NCI-H128 (cell line): ENCODE data around the gene MBD3L3.
"Not testable (repeated sequence)": the region's sequence is repeated elsewhere in the genome, so short reads cannot be mapped to it uniquely, and the experiment has no call there.

Experiments
- DNase-seq: peaks from one replicate; lab custom pipeline; 2025; ENCODE audit not compliant: unreplicated experiment; lab: John Stamatoyannopoulos, UW

Gene MBD3L3

DNA sequence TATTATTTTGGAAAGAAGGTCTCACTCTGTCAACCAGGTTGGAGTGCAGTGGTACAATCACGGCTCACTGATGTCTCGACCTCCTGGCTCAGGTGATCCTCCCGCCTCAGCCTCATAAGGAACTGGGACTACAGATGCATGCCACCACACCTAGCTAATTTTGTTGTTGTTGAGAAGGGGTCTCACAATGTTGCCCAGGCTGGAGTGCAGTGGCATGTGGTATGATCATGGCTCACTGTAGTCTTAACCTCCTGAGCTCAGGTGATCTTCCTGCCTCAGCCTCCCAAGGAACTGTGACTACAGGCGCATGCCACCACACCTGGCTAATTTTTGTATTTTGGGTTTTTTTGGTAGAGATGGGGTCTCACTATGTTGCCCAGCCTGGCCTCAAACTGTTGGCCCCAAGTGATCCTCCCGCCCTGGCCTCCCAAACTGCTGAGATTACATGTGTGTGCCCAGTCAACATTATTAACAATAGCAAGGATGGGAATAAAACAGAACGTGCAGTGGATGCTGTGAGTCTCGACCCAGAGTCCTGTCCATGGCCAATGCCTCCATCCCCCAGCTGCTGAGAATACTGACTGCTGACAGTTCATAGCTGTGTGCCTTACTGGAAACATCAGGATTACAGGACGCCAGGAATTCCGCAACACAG lies 5.4 kb upstream of the MBD3L3 start:
- no peak for DNase-seq

DNA sequence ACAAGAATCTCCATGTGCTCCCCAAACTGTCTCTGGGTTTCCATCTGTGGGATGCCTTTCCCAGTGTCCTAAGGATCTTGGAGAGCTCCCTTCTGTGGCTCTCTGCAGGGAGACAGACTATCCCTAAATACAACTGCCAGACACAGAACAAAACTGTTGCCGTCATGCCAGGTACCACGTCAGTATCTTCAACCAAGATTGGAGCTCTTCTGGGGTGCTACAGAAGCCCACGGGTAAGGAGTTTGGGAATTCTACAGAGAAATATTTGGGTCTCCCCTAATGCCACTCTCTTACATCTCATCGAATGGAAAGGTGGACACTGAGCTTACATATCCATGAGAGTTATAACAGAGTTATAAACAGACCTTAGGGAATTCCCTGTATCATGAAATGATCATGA lies 4.9 kb upstream of the MBD3L3 start:
- DNase-seq, result no peak

DNA sequence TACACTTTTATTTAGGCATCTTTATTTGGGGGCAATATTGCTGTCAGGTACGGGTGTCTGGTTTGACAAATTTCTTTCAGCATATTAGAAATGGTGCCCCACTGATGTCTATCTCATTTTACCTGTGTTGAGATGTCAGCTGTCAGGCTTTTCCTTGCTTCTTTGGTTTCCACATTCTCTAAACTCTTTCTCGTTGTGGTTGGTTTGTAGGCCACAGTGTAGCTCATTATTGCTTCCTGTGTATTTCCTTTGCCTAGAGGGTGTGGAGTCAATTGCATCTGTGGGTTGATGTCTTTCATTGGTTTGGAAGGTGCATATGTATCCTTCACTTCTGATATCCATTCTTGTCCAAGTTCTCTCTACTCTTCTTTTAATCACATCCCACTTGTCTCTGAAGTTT lies 1.5 kb upstream of the MBD3L3 start:
- not testable (repeated sequence) for DNase-seq

DNA sequence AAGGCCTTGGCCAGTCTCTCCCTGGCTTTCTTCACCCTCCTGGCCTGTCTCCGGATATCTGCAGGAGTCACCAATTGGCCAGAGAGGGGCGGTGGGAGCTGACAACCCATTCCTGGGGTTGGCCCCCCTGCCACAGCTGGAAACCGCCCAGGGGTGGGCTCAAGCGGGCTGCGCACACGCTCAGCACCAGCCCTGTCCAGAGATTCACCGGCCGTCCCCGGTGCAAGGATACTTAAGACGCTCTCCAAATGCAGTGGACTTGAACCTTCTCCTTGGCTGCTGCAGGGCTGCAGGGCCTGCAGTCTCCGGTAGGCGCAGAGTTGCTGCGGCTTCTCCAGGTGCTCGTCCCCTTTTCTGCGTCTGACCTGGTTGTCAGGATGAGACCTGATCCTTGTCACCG lies 2.1 kb downstream of the MBD3L3 start:
- not testable (repeated sequence) for DNase-seq

DNA sequence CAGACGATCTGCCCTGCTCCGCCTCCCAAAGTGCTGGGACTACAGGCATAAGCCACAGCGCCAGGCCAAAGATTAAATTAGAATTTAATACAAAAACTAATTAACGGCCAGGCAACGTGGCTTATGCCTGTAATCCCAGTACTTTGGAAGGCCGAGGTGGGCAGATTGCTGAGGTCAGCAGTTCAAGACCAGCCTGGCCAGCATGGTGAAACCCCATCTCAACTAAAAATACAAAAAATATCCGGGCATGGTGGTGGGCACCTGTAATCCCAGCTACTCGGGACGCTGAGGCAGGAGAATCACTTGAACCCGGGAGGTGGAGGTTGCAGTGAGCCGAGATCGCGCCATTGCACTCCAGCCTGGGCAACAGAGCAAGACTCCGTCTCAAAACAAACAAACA lies 2.8 kb downstream of the MBD3L3 start:
- not testable (repeated sequence) for DNase-seq

DNA sequence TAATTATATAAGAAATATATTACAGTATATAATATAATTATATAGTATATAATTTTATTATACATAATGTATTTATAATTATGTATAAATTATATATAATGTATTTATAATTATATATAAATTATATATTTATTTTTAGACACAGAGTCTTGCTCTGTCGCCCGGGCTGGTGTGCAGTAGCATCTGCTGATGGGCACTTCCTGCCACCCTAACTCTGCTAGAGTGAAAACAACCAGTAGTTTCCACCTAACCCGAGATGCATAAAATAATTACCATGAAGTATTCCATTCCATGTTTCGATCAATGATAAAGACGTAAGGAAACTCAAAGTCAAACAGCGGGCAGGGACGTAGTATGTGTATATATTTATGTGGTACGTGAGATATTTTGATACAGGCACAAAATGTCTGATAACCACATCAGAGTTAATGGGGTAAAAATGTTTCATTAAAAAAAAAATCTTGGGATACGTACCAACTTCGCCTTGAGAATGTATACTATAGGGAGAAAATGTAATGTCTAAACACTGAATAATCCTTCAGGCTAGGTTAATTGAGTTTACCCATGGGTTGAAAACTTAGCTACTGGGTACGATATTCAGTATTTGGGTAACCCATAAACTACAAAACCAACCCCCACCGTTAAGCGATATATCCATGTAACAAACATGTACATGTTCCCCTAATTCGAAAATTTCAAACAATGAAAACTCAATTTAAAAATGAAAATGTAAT lies 3.7 kb downstream of the MBD3L3 start:
- not testable (repeated sequence) for DNase-seq

DNA sequence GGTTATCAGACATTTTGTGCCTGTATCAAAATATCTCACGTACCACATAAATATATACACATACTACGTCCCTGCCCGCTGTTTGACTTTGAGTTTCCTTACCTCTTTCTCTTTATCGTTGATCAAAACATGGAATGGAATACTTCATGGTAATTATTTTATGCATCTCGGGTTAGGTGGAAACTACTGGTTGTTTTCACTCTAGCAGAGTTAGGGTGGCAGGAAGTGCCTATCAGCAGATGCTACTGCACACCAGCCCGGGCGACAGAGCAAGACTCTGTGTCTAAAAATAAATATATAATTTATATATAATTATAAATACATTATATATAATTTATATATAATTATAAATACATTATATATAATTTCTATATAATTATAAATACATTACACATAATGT lies 5.6 kb downstream of the MBD3L3 start:
- DNase-seq, result not testable (repeated sequence)

DNA sequence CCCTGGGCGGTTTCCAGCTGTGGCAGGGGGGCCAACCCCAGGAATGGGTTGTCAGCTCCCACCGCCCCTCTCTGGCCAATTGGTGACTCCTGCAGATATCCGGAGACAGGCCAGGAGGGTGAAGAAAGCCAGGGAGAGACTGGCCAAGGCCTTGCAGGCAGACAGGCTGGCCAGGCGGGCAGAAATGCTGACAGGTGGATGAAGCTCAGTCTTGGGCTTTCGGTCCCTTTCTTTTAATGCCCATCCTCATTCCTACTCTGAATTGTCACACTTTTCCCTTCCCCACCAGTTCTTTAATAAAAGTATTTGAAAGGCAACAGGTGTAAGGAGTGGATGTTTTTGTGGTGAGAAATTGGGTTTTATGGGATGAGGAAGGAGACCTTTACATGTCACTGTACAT lies 7.1 kb downstream of the MBD3L3 start:
- DNase-seq, result not testable (repeated sequence)

DNA sequence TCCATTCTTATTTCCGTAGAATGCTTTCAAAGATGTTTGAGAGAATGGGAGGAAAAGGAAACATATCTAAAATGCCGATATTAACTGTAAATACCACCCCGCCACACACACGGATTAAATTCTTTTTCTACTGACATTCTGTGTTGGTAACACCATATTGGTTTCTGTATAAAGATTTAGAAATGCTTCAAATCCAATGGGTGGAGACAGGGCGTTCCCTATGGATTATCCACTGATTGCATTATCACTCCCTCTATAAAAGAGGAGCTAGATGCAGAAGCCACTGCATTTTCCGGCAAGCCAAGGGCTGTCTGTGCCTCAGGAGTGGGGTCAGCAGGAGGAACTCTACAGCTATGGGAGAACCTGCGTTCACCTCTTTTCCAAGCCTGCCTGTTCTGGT lies 9.5 kb downstream of the MBD3L3 start, which contains the start of gene MBD3L2:
Gene MBD3L2, plus strand, starts transcription at position 301 of the 400 bp plus-strand sequence. Its CDS starts 53 bp downstream, at position 354.
- DNase-seq, result not testable (repeated sequence)

DNA sequence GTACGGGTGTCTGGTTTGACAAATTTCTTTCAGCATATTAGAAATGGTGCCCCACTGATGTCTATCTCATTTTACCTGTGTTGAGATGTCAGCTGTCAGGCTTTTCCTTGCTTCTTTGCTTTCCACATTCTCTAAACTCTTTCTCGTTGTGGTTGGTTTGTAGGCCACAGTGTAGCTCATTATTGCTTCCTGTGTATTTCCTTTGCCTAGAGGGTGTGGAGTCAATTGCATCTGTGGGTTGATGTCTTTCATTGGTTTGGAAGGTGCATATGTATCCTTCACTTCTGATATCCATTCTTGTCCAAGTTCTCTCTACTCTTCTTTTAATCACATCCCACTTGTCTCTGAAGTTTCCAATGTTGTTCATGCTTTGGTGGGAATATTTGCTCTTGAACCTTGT lies 16.9 kb downstream of the MBD3L3 start:
- DNase-seq, result not testable (repeated sequence)

DNA sequence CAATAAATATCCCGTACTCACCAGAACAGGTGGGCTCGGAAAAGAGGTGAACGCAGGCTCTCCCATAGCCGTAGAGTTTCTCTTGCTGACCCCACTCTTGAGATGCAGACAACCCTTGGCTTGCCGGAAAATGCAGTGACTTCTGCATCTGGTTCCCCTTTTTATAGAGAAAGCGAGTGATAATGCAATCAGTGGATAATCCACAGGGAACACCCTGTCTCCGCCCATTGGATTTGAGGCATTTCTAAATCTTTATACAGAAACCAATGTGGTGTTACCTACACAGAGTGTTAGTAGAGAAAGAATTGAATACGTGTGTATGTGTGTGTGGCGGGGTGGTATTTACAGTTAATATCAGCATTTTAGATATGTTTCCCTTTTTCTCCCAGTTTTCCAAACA lies 18.4 kb downstream of the MBD3L3 start, which contains the start of gene MBD3L4:
Gene MBD3L4, minus strand, starts transcription at position 101 of the 400 bp plus-strand sequence. Its CDS starts 35 bp downstream, at position 66.
- not testable (repeated sequence) for DNase-seq

DNA sequence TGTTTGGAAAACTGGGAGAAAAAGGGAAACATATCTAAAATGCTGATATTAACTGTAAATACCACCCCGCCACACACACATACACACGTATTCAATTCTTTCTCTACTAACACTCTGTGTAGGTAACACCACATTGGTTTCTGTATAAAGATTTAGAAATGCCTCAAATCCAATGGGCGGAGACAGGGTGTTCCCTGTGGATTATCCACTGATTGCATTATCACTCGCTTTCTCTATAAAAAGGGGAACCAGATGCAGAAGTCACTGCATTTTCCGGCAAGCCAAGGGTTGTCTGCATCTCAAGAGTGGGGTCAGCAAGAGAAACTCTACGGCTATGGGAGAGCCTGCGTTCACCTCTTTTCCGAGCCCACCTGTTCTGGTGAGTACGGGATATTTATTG lies 28.2 kb downstream of the MBD3L3 start, which contains the start of gene MBD3L5:
Gene MBD3L5, plus strand, starts transcription at position 301 of the 400 bp plus-strand sequence. Its CDS starts 34 bp downstream, at position 335.
- DNase-seq, result not testable (repeated sequence)

DNA sequence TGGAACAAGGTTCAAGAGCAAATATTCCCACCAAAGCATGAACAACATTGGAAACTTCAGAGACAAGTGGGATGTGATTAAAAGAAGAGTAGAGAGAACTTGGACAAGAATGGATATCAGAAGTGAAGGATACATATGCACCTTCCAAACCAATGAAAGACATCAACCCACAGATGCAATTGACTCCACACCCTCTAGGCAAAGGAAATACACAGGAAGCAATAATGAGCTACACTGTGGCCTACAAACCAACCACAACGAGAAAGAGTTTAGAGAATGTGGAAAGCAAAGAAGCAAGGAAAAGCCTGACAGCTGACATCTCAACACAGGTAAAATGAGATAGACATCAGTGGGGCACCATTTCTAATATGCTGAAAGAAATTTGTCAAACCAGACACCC lies 29.7 kb downstream of the MBD3L3 start:
- DNase-seq, result not testable (repeated sequence)

DNA sequence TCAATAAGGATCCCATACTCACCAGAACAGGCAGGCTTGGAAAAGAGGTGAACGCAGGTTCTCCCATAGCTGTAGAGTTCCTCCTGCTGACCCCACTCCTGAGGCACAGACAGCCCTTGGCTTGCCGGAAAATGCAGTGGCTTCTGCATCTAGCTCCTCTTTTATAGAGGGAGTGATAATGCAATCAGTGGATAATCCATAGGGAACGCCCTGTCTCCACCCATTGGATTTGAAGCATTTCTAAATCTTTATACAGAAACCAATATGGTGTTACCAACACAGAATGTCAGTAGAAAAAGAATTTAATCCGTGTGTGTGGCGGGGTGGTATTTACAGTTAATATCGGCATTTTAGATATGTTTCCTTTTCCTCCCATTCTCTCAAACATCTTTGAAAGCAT lies 37.1 kb downstream of the MBD3L3 start, which contains the start of gene MBD3L2B:
Gene MBD3L2B, minus strand, starts transcription at position 101 of the 400 bp plus-strand sequence. Its CDS starts 34 bp downstream, at position 67.
- DNase-seq, result not testable (repeated sequence)

DNA sequence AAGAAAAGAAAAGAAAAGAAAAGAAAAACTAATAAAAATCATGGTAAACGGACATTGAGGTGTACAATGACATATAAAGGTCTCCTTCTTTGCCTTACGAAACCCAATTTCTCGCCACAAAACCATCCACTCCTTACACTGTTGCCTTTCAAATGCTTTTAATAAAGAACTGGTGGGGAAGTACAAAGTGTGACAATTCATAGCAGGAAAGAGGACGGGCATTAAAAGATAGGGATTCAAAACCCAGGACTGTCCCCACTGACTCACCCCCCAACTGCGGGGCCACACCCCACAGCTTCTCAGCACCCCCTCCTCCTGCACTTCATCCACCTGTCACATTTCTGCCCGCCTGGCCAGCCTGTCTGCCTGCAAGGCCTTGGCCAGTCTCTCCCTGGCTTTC lies 39.6 kb downstream of the MBD3L3 start:
- no peak for DNase-seq

DNA sequence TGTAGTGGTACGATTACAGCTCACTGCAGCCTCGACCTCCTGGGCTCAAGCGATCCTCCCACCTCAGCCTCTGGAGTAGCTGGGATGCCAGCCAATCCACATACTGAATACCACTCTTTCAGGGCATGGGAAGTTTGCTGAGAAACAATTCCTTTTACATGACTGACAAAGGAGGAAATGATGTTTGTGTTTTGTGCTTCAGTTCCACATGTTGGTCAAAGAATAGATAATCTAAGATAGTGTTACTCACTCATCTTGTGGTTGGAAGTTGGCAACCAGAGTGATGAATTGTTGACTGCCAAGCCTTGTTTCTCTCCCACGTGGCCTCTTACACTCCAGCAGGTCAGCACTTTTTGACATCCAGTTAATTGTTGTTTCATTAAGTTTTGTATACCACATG lies 44.8 kb downstream of the MBD3L3 start:
- DNase-seq, result no peak

DNA sequence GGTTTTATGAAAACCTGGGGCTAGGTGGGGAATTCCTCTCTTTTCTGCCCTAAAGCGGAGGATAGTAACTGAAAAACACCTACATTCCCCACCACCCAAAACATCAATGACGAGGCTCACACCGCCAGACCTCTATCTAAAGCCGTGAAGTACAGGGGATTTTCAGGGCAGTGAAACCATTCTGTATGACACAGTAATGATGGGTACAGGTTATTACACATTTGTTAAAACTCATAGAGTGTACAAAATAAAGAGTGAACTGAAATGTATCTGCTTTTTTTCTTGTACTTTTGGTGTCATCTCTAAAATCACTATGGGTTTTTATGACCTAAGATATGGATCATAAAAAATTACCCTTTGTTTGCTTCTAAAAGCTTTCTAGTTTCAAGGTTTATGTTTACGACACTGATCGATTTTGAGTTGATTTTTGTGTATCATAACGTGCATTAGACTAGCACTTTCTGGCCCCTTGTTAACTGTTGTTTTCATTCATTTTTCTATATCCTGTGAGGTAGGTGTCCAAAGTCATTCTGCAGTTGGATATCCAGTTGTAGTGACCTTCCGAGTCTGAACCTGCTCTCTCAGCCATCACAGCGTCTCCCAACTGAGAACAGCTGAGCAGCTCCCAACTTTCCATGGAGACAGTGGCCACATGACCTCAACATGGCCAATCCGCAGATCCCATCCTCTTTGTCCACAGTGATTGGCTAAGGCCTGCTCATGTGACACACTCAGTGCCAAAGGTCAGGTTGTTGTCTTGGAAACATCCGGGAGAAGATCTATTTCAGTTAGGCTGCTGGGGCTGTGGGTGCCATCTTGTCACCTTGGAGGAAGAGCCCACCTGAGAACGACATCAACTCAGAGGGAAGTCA lies 47.5 kb downstream of the MBD3L3 start:
- no peak for DNase-seq

DNA sequence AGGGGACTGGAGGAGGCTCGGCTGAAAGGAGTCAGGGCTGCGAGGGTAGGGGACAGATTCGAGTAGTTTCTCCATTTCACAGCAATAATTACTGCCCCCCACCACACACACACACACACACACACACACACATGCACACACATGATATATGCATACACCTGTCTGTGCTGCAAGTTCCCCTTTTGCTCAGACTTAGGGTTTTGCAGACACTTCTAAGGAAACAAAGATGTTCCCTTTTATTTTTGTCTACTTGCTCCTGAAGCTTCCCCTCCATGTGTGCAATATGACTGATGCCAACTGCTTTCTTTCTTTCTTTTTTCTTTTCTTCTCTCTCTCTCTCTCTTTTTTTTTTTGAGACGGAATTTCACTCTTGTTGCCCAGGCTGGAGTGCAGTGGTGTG lies 50.6 kb downstream of the MBD3L3 start:
- DNase-seq, result no peak
